H1 (cell line): ENCODE data around the gene DHDDS. TPM values are rescaled to one million over a fixed set of nuclear protein-coding genes. Genes with fewer than 3 reads are reported as not detected.

Experiments used
- ATF2 ChIP-seq: IDR thresholded peaks from 2 replicates; pipeline ENCODE4 v1.6.1; 2012; ENCODE audit warnings: low read length, inconsistent platforms
- CHD7 ChIP-seq: fragments of 300-600 bp; sonication (generic); IDR thresholded peaks from 2 replicates; pipeline ENCODE4 v1.7.1; 2012; ENCODE audit warnings: low read length, moderate library complexity, mild to moderate bottlenecking, inconsistent platforms; ENCODE audit not compliant: insufficient replicate concordance
- polyA plus RNA-seq, 7 experiments: library from polyadenylated mRNA; depleted of rRNA in 3 of 7; stranded (reverse) in 5 of 7; unstranded in 2 of 7; fragments of >200 nt in 5 of 7; fragments of 200-250 nt in 2 of 7; gene quantifications; 1 replicate in 5 of 7; 2 replicates in 1 of 7; 4 replicates in 1 of 7; pipeline versions ENCODE4 v1.2.1 to v1.2.3, GENCODE V29; 2011 to 2013; ENCODE audit warnings: missing spikeins in 2 of 7, mixed read lengths in 2 of 7
- total RNA-seq: library from RNA; stranded (reverse); fragmentation: NEBNext Ultra II Directional; extraction: Animal tissue kit (Norgen Biotek cat#: 25700); gene quantifications from 2 replicates; pipeline ENCODE4 v1.2.1, GENCODE V29; 2021

Gene DHDDS
- total and polyA plus RNA-seq, 2 of the 8 experiments (the other 6 are each of a cell fraction or from before 2014, with no cell fraction given) = 28.3 to 44.6 TPM

- TF ChIP-seq CHD7 (peak; percentile 4), ATF2 (no peak)
These were observed 43.9 kb downstream of the DHDDS start (continued) for GRCh38 chr1:26475989-26476388.
